ENCODE measurements around the gene ZNF423. TPM values are rescaled to one million over a fixed set of nuclear protein-coding genes. Genes with fewer than 3 reads are reported as not detected.

ZNF423 gene
- total and polyA plus RNA-seq, 2 experiments from 2014 or later: 12.3 to 22.2 TPM

GRCh38 chr16:49630783-49631182 is 225.1 kb downstream of the ZNF423 start:
- DNase-seq (ENCODE audit: low read depth in 1 of 2, low spot score in 1 of 2): no peak
- Histone ChIP-seq H3K27me3 (no peaks in the 10 kb centered on the region), H3K4me1 (ENCODE audit: low read depth) (peaks cover 6% of the 10 kb centered on the region), H3K4me3 (no peak overlapping the region), H3K36me3 (no peaks in the 10 kb centered on the region), H3K27ac (no peak overlapping the region), H3K9me3 (ENCODE audit: low read depth) (no peaks in the 10 kb centered on the region)
- no peak for TF ChIP-seq CTCF (IDR thresholded peaks at IDR 0.05; ENCODE audit: low read depth, low read length)

- no peak overlapping the region for H3K4me3 ChIP-seq
- H3K27me3 ChIP-seq: no peaks in the 10 kb centered on the region
- no peak overlapping the region for H3K27ac ChIP-seq
- peaks cover 6% of the 10 kb centered on the region for H3K4me1 ChIP-seq (ENCODE audit: low read depth)
- TF ChIP-seq CTCF (IDR thresholded peaks at IDR 0.05; ENCODE audit: low read depth, low read length): no peak
- DNase-seq (ENCODE audit: low read depth in 1 of 2, low spot score in 1 of 2): no peak
- no peaks in the 10 kb centered on the region for H3K36me3 ChIP-seq
- no peaks in the 10 kb centered on the region for H3K9me3 ChIP-seq (ENCODE audit: low read depth)
These were observed 226.1 kb downstream of the ZNF423 start for GRCh38 chr16:49629851-49630250.

- Histone ChIP-seq H3K36me3 (no peaks in the 10 kb centered on the region), H3K9me3 (ENCODE audit: low read depth) (no peaks in the 10 kb centered on the region), H3K4me3 (no peak overlapping the region), H3K4me1 (ENCODE audit: low read depth) (peaks cover 6% of the 10 kb centered on the region), H3K27me3 (no peaks in the 10 kb centered on the region), H3K27ac (no peak overlapping the region)
- no peak for TF ChIP-seq CTCF (IDR thresholded peaks at IDR 0.05; ENCODE audit: low read depth, low read length)
- no peak for DNase-seq (ENCODE audit: low read depth in 1 of 2, low spot score in 1 of 2)
These were observed 227.8 kb downstream of the ZNF423 start for GRCh38 chr16:49628148-49628547.

GRCh38 chr16:49625311-49626065 is 230.4 kb downstream of the ZNF423 start:
- H3K4me3 ChIP-seq: no peak overlapping the region
- TF ChIP-seq CTCF (IDR thresholded peaks at IDR 0.05; ENCODE audit: low read depth, low read length): no peak
- no peak for DNase-seq (ENCODE audit: low read depth in 1 of 2, low spot score in 1 of 2)
- H3K27ac ChIP-seq: no peak overlapping the region
- H3K4me1 ChIP-seq (ENCODE audit: low read depth): peaks cover 6% of the 10 kb centered on the region
- H3K27me3 ChIP-seq: no peaks in the 10 kb centered on the region
- no peaks in the 10 kb centered on the region for H3K9me3 ChIP-seq (ENCODE audit: low read depth)
- H3K36me3 ChIP-seq: no peaks in the 10 kb centered on the region

- Histone ChIP-seq H3K4me3 (no peak overlapping the region), H3K9me3 (ENCODE audit: low read depth) (no peaks in the 10 kb centered on the region), H3K4me1 (ENCODE audit: low read depth) (peaks cover 23% of the 10 kb centered on the region), H3K36me3 (no peaks in the 10 kb centered on the region), H3K27me3 (no peaks in the 10 kb centered on the region), H3K27ac (peak overlapping the region; percentile 28)
- no peak for TF ChIP-seq CTCF (IDR thresholded peaks at IDR 0.05; ENCODE audit: low read depth, low read length)
- DNase-seq (ENCODE audit: low read depth in 1 of 2, low spot score in 1 of 2): no peak
These were observed 232.2 kb downstream of the ZNF423 start for GRCh38 chr16:49623501-49624266.
